Subcutaneous adipose tissue (tissue), 4 donors: ENCODE measurements around the gene HSPA1L. TPM values are rescaled to one million over a fixed set of nuclear protein-coding genes. Genes with fewer than 3 reads are reported as not detected.

ENCODE experiments used
- CTCF ChIP-seq: fragments of 450-650 bp; IDR thresholded peaks from one replicate; pipeline ENCODE4 v1.5.1; 2016; ENCODE audit warnings: low read depth, mild to moderate bottlenecking, control low read depth, antibody characterized with exemption, moderate library complexity
- small RNA-seq: library from RNA; depleted of rRNA; stranded (forward); fragments of <200 nt; gene quantifications from one replicate; pipeline ENCODE3, GENCODE V24; 2016
- total RNA-seq, 4 donors: library from RNA; depleted of rRNA; stranded (reverse); fragments of >200 nt; gene quantifications; one replicate each; pipeline ENCODE4 v1.1.0, GENCODE V29; 2016

The HSPA1L gene
- total RNA-seq, 4 donors from 2014 or later: 0.65 to 2.9 (median 1.2) TPM

DNA sequence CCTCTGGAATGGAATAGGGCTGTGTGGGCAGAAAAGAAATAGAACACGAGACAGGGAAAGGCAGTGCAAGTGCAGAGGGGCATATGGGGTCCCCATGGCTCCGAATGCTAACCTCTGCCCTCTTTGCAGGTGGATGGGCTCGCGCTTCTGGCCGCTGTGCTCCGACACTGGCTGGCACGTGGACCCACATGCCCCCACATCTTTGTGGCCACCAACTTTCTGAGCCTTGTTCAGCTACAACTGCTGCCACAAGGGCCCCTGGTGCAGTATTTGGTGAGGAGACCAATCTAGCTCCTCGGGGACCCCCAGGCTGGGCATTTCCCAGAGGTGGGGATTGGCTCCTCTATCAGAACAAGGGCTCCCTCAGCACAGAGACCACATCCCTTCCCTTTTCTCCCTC, 53.7 kb downstream of the HSPA1L start:
- TF ChIP-seq CTCF: no peak

- no peak for TF ChIP-seq CTCF
These were observed 54.3 kb downstream of the HSPA1L start for GRCh38 chr6:31760790-31761189.

Small RNAs within 50 kb of the gene (small RNA-seq; reads per million reads assigned to genes)
- not detected for gene MSH5-SAPCD1
- 0.49 reads per million for gene RF00019
- not detected for gene SAPCD1
- gene SNORD48: 578 reads per million, percentile 99 among the genes with 10 or more reads in this experiment
- not detected for gene SNORD52

Other genes starting within 250 kb of the HSPA1L start
- gene LTA, start 243.0 kb downstream of the HSPA1L start, total RNA-seq: not detected
- gene TNF, start 239.7 kb downstream of the HSPA1L start, total RNA-seq: under 1 TPM in 2 of 4 donors, not detected in 2; 0.22 to 0.82 TPM
- under 1 TPM in 2 of 4 donors, not detected in 2; 0.66 to 0.85 TPM for gene LTB, start 232.9 kb downstream of the HSPA1L start, total RNA-seq
- gene LST1, start 229.0 kb downstream of the HSPA1L start, total RNA-seq: 10 to 100 TPM; 10.4 to 53.9 (median 12.5) TPM
- under 1 TPM in 1 of 4 donors, not detected in 3; 0.68 TPM for gene NCR3, start 222.3 kb downstream of the HSPA1L start, total RNA-seq
- gene AIF1, start 200.0 kb downstream of the HSPA1L start, total RNA-seq: 100 to 1,000 TPM in 2 of 4 donors, 10 to 100 TPM in 2; 30.9 to 177 (median 76.2) TPM
- gene PRRC2A, start 194.6 kb downstream of the HSPA1L start, total RNA-seq: 10 to 100 TPM; 36.0 to 79.5 (median 46.5) TPM
- 100 to 1,000 TPM; 152 to 230 (median 170) TPM for gene BAG6, start 162.6 kb downstream of the HSPA1L start, total RNA-seq
- gene APOM, start 159.4 kb downstream of the HSPA1L start, total RNA-seq: 1 to 10 TPM; 1.5 to 4.4 (median 3.1) TPM
- gene C6orf47, start 154.5 kb downstream of the HSPA1L start, total RNA-seq: 10 to 100 TPM; 12.9 to 19.2 (median 15.7) TPM
- 10 to 100 TPM; 13.4 to 20.0 (median 16.7) TPM for gene GPANK1, start 150.3 kb downstream of the HSPA1L start, total RNA-seq
- gene CSNK2B, start 149.2 kb downstream of the HSPA1L start, total RNA-seq: 100 to 1,000 TPM; 146 to 170 (median 165) TPM
- gene LY6G5B, start 145.3 kb downstream of the HSPA1L start, total RNA-seq: 10 to 100 TPM in 1 of 4 donors, 1 to 10 TPM in 3; 4.4 to 19.2 (median 6.5) TPM
- 1 to 10 TPM in 2 of 4 donors, not detected in 2; 1.4 to 1.5 TPM for gene LY6G5C, start 134.2 kb downstream of the HSPA1L start, total RNA-seq
- gene ABHD16A, start 112.0 kb downstream of the HSPA1L start, total RNA-seq: 10 to 100 TPM; 29.2 to 45.1 (median 35.6) TPM
- not detected for gene LY6G6F, start 108.4 kb downstream of the HSPA1L start, total RNA-seq
- not detected for gene LY6G6D, start 99.9 kb downstream of the HSPA1L start, total RNA-seq
- not detected for gene LY6G6C, start 93.5 kb downstream of the HSPA1L start, total RNA-seq
- under 1 TPM in 1 of 4 donors, not detected in 3; 0.33 TPM for gene MPIG6B, start 91.9 kb downstream of the HSPA1L start, total RNA-seq
- gene DDAH2, start 86.0 kb downstream of the HSPA1L start, total RNA-seq: 100 to 1,000 TPM; 112 to 189 (median 160) TPM
- gene CLIC1, start 78.8 kb downstream of the HSPA1L start, total RNA-seq: 100 to 1,000 TPM; 181 to 503 (median 311) TPM
- gene MSH5, start 75.3 kb downstream of the HSPA1L start, total RNA-seq: 10 to 100 TPM in 2 of 4 donors, 1 to 10 TPM in 2; 7.5 to 24.5 (median 9.0) TPM
- 1 to 10 TPM in 2 of 4 donors, not detected in 2; 2.0 to 8.3 TPM for gene SAPCD1, start 52.6 kb downstream of the HSPA1L start, total RNA-seq
- gene VWA7, start 38.0 kb downstream of the HSPA1L start, total RNA-seq: not detected
- gene VARS1, start 19.5 kb downstream of the HSPA1L start, total RNA-seq: 10 to 100 TPM; 20.6 to 49.7 (median 31.2) TPM
- gene LSM2, start 8.3 kb downstream of the HSPA1L start, total RNA-seq: 10 to 100 TPM; 14.3 to 27.5 (median 24.0) TPM
- 100 to 1,000 TPM; 100 to 210 (median 165) TPM for gene HSPA1A, start 260 bp upstream of the HSPA1L start, total RNA-seq
- 100 to 1,000 TPM in 2 of 4 donors, 10 to 100 TPM in 2; 61.8 to 153 (median 91.6) TPM for gene HSPA1B, start 12.5 kb upstream of the HSPA1L start, total RNA-seq
- 10 to 100 TPM; 24.9 to 46.6 (median 40.2) TPM for gene NEU1, start 47.5 kb upstream of the HSPA1L start, total RNA-seq
- gene SLC44A4, start 63.7 kb upstream of the HSPA1L start, total RNA-seq: under 1 TPM in 1 of 4 donors, not detected in 3; 0.51 TPM
- gene EHMT2, start 82.4 kb upstream of the HSPA1L start, total RNA-seq: 10 to 100 TPM in 3 of 4 donors, 1 to 10 TPM in 1; 9.5 to 33.3 (median 23.3) TPM
- gene ZBTB12, start 86.8 kb upstream of the HSPA1L start, total RNA-seq: 1 to 10 TPM in 1 of 4 donors, under 1 TPM in 3; 0.38 to 1.7 (median 0.93) TPM
- gene C2, start 112.4 kb upstream of the HSPA1L start, total RNA-seq: 10 to 100 TPM; 16.4 to 96.4 (median 34.6) TPM
- gene CFB, start 130.8 kb upstream of the HSPA1L start, total RNA-seq: 10 to 100 TPM; 25.1 to 35.4 (median 33.8) TPM
- gene NELFE, start 143.7 kb upstream of the HSPA1L start, total RNA-seq: 10 to 100 TPM; 58.8 to 96.6 (median 68.5) TPM
- 10 to 100 TPM; 16.1 to 44.6 (median 32.2) TPM for gene SKIC2, start 143.9 kb upstream of the HSPA1L start, total RNA-seq
- gene DXO, start 156.9 kb upstream of the HSPA1L start, total RNA-seq: 10 to 100 TPM; 11.1 to 17.5 (median 12.4) TPM
- 10 to 100 TPM in 3 of 4 donors, 1 to 10 TPM in 1; 5.1 to 17.2 (median 13.5) TPM for gene C4A, start 166.8 kb upstream of the HSPA1L start, total RNA-seq
- 10 to 100 TPM in 1 of 4 donors, 1 to 10 TPM in 3; 5.1 to 17.3 (median 8.9) TPM for gene C4B, start 199.5 kb upstream of the HSPA1L start, total RNA-seq
- gene CYP21A2, start 223.1 kb upstream of the HSPA1L start, total RNA-seq: under 1 TPM in 1 of 4 donors, not detected in 3; 0.57 TPM